Smooth muscle cell (in vitro differentiated cells): ENCODE measurements around the gene IL12RB1. TPM values are rescaled to one million over a fixed set of nuclear protein-coding genes. Genes with fewer than 3 reads are reported as not detected.

Experiments used
- DNase-seq: peaks from one replicate; lab custom pipeline; 2025; ENCODE audit not compliant: unreplicated experiment; lab: John Stamatoyannopoulos, UW
- H2AFZ ChIP-seq: fragments of 200-600 bp; sonication (generic); 2 replicates; pipeline ENCODE4 v1.6.0; 2016; ENCODE audit warnings: antibody characterized with exemption, low read depth, mild to moderate bottlenecking
- H3F3A ChIP-seq: fragments of 200-600 bp; sonication (generic); 2 replicates; pipeline ENCODE4 v1.6.0; 2017; ENCODE audit warnings: antibody characterized with exemption, low read depth
- H3K27ac ChIP-seq: fragments of 200-600 bp; sonication (generic); 2 replicates; pipeline ENCODE4 v1.5.1; 2016; ENCODE audit warnings: low read depth, mild to moderate bottlenecking
- H3K27me3 ChIP-seq: fragments of 200-600 bp; sonication (generic); 2 replicates; pipeline ENCODE4 v1.6.1; 2016; ENCODE audit warnings: low read depth, mild to moderate bottlenecking
- H3K36me3 ChIP-seq: fragments of 200-600 bp; sonication (generic); 2 replicates; pipeline ENCODE4 v1.5.1; 2016; ENCODE audit warnings: low read depth
- H3K4me1 ChIP-seq: fragments of 200-600 bp; sonication (generic); 2 replicates; pipeline ENCODE4 v1.5.1; 2016; ENCODE audit warnings: low read depth
- H3K4me2 ChIP-seq: fragments of 200-600 bp; sonication (generic); 2 replicates; pipeline ENCODE4 v1.6.0; 2016; ENCODE audit warnings: mild to moderate bottlenecking
- H3K4me3 ChIP-seq: fragments of 200-600 bp; sonication (generic); 2 replicates; pipeline ENCODE4 v1.5.1; 2016; ENCODE audit warnings: mild to moderate bottlenecking
- H3K79me2 ChIP-seq: fragments of 200-600 bp; sonication (generic); 2 replicates; pipeline ENCODE4 v1.6.0; 2016; ENCODE audit warnings: low read depth, mild to moderate bottlenecking
- H3K9ac ChIP-seq: fragments of 200-600 bp; sonication (generic); 2 replicates; pipeline ENCODE4 v1.6.0; 2016; ENCODE audit warnings: low read depth
- H3K9me3 ChIP-seq: fragments of 200-600 bp; sonication (generic); replicated peaks from 2 replicates; pipeline ENCODE4 v1.5.1; 2016; ENCODE audit warnings: low read depth
- H4K20me1 ChIP-seq: fragments of 200-600 bp; sonication (generic); 2 replicates; pipeline ENCODE4 v1.6.0; 2016; ENCODE audit warnings: low read depth
- CTCF ChIP-seq: fragments of 200-600 bp; sonication (generic); IDR thresholded peaks from 2 replicates; pipeline ENCODE4 v1.5.1; 2017; ENCODE audit warnings: borderline replicate concordance, mild to moderate bottlenecking, antibody characterized with exemption; ENCODE audit not compliant: insufficient read depth, poor library complexity, severe bottlenecking
- WGBS: methylation state at CpG from one replicate; pipeline ENCODE4 v1.1.7; 2016; ENCODE audit warnings: low lambda C conversion rate; 5-methylcytosine and 5-hydroxymethylcytosine counted together
- polyA plus RNA-seq: library from polyadenylated mRNA; unstranded; fragments of >200 nt; fragmentation: Nextera tagmentation; extraction: Ambion mirVana; gene quantifications from 2 replicates; pipeline ENCODE4 v1.2.1, GENCODE V29; 2016
- total RNA-seq: library from RNA; depleted of rRNA; stranded (reverse); fragments of >200 nt; gene quantifications from 2 replicates; pipeline ENCODE4 v1.2.3, GENCODE V29; 2014

The IL12RB1 gene
- total and polyA plus RNA-seq, 2 experiments from 2014 or later, result not detected

- Histone ChIP-seq H2AFZ (no peak overlapping the region), H3K4me1 (no peaks in the 10 kb centered on the region), H3K4me2 (no peak overlapping the region), H3K27me3 (no peaks in the 10 kb centered on the region), H3F3A (no peaks in the 10 kb centered on the region), H3K79me2 (no peaks in the 10 kb centered on the region), H4K20me1 (no peaks in the 10 kb centered on the region), H3K27ac (no peak overlapping the region), H3K36me3 (no peaks in the 10 kb centered on the region), H3K9ac (no peak overlapping the region), H3K9me3 (no peaks in the 10 kb centered on the region), H3K4me3 (no peak overlapping the region)
- WGBS, result 90% methylated on average over 9 of the region's 9 CpGs
- no peak for TF ChIP-seq CTCF
- no peak for DNase-seq
Measured at GRCh38 chr19:18074192-18074591, 12.5 kb downstream of the IL12RB1 start.

- Histone ChIP-seq H3K27ac (no peak overlapping the region), H3K36me3 (no peaks in the 10 kb centered on the region), H3F3A (no peaks in the 10 kb centered on the region), H3K9ac (no peak overlapping the region), H3K9me3 (no peaks in the 10 kb centered on the region), H3K4me1 (no peaks in the 10 kb centered on the region), H3K4me3 (no peak overlapping the region), H4K20me1 (no peaks in the 10 kb centered on the region), H3K79me2 (no peaks in the 10 kb centered on the region), H3K4me2 (no peak overlapping the region), H3K27me3 (no peaks in the 10 kb centered on the region), H2AFZ (no peak overlapping the region)
- no peak for DNase-seq
- 89% methylated on average over 4 of the region's 4 CpGs for WGBS
- TF ChIP-seq CTCF, result no peak
Measured at GRCh38 chr19:18073197-18073596, 13.5 kb downstream of the IL12RB1 start.

GRCh38 chr19:18072335-18072734 lies 14.4 kb downstream of the IL12RB1 start:
- Histone ChIP-seq H3K36me3 (no peaks in the 10 kb centered on the region), H3F3A (no peaks in the 10 kb centered on the region), H3K27me3 (no peaks in the 10 kb centered on the region), H3K4me2 (no peak overlapping the region), H3K4me1 (no peaks in the 10 kb centered on the region), H3K4me3 (no peak overlapping the region), H2AFZ (no peak overlapping the region), H3K9me3 (no peaks in the 10 kb centered on the region), H3K79me2 (no peaks in the 10 kb centered on the region), H3K27ac (no peak overlapping the region), H3K9ac (no peak overlapping the region), H4K20me1 (no peaks in the 10 kb centered on the region)
- WGBS, result 94% methylated on average over 6 of the region's 6 CpGs
- no peak for DNase-seq
- no peak for TF ChIP-seq CTCF

- Histone ChIP-seq H3K4me1 (no peaks in the 10 kb centered on the region), H3K4me3 (no peak overlapping the region), H3K27ac (no peak overlapping the region), H3K36me3 (no peaks in the 10 kb centered on the region), H4K20me1 (no peaks in the 10 kb centered on the region), H3K4me2 (no peak overlapping the region), H3F3A (no peaks in the 10 kb centered on the region), H3K27me3 (no peaks in the 10 kb centered on the region), H3K79me2 (no peaks in the 10 kb centered on the region), H2AFZ (no peak overlapping the region), H3K9me3 (no peaks in the 10 kb centered on the region), H3K9ac (no peak overlapping the region)
- WGBS, result 90% methylated on average over 11 of the region's 11 CpGs
- no peak for DNase-seq
- TF ChIP-seq CTCF, result no peak
Measured at GRCh38 chr19:18070181-18070580, 16.6 kb downstream of the IL12RB1 start.
